Epithelial cell of prostate (primary cell): Measurements from ENCODE around the gene ZDHHC14.
"Not testable (repeated sequence)": the region's sequence is repeated elsewhere in the genome, so short reads cannot be mapped to it uniquely, and the experiment has no call there.

Source experiments
- DNase-seq: peaks from one replicate; pipeline ENCODE4 v3.0.0-alpha.2; 2011; ENCODE audit warnings: low read depth, low spot score
- H3K27ac ChIP-seq: fragments of 450-650 bp; 2 replicates; pipeline ENCODE4 v1.5.1; 2017; ENCODE audit warnings: mild to moderate bottlenecking

Gene ZDHHC14

DNA sequence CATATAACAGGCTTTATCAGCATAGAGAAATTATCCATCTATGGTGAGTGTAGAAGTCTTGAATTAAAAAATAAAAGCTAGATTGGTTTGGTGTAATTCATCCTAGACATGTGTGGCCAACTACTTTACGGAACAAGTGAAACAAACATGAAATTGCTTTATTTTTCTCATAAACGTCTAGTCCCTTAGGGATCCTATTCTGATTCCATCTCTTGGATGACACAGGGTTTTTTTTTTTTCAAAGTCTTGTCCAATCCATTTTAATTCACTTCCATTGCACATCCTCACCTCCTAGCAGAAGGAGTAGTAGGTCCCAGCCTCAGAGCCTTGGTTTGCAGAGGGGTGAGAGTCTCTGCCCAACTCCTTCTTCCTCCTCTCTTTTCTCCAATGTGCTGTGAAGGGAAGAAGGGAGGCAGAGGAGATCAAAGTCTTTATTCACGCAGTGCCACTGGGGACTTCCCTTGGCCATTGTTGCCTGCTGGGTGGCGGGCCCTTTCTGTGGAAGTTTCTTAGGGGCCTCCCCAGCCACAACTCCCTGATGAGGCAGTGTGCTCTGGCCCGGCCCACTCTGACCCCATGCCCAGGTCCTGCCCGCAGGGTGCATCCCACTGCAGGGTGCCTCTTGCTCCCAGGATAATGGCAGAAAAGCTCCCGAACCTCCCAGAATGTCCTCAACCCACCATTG is 337.7 kb downstream of the ZDHHC14 start:
- no peak for DNase-seq
- no peak overlapping the region for H3K27ac ChIP-seq

DNA sequence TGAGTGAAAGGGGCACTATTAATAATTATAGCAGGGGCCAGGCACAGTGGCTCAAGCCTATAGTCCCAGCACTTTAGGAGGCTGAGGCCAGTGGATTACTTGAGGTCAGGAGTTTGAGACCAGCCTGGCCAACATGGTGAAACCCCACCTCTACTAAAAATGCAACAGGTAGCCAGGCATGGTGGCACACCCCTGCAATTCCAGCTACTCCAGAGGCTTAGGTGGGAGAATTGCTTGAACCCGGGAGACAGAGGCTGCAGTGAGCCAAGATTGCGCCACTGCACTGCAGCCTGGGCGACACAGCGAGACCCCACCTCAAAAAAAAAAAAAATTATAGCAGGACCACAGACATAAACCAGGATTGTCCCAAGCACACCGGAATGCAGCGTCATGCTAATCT is 340.0 kb downstream of the ZDHHC14 start:
- not testable (repeated sequence) for DNase-seq

DNA sequence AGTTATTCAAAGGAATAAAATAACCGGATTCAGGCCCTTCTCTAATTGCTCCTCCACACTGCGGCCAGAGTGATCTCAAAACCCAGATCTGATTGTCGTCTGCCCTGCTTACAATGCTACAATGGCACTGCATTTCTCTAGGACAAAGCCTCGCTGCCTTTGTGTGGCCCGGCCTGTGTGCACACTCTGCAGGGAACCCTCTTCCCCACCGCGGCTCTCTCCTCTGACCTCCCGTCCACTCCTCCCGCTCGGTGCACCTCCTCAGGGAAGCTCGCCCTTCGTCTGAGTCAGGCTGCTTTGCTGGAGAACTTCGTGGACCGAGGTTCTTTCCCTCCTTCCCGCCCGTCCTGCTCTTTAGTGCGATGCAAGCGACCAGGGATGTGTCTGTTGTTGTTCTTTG is 340.4 kb downstream of the ZDHHC14 start:
- DNase-seq = no peak
- no peak overlapping the region for H3K27ac ChIP-seq

More for the DNA sequence above, 340.0 kb downstream of the ZDHHC14 start:
- not testable (repeated sequence) for H3K27ac ChIP-seq

- DNase-seq = no peak
- H3K27ac ChIP-seq = no peak overlapping the region
Measured at GRCh38 chr6:157721830-157722229, 340.8 kb downstream of the ZDHHC14 start.

DNA sequence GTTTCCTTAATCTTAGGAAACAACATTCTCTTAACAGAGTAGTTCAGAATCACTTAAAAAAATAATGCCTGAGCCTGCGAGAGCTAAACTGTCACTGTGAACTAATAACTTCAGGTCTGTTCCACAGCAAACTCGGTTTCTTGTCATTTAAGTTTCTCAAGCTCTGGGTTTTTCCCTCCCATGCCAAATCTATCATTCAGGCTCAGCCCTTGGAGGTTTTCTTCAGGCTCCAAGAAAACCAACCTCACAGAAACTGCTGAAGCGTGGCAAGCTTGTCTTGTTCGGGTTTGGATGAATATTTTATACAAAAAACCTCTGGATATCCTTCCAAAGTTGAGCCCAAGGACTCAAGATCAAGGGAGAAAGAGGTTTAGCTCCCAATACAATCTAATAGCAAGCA is 342.4 kb downstream of the ZDHHC14 start:
- DNase-seq = no peak
- H3K27ac ChIP-seq = no peak overlapping the region

DNA sequence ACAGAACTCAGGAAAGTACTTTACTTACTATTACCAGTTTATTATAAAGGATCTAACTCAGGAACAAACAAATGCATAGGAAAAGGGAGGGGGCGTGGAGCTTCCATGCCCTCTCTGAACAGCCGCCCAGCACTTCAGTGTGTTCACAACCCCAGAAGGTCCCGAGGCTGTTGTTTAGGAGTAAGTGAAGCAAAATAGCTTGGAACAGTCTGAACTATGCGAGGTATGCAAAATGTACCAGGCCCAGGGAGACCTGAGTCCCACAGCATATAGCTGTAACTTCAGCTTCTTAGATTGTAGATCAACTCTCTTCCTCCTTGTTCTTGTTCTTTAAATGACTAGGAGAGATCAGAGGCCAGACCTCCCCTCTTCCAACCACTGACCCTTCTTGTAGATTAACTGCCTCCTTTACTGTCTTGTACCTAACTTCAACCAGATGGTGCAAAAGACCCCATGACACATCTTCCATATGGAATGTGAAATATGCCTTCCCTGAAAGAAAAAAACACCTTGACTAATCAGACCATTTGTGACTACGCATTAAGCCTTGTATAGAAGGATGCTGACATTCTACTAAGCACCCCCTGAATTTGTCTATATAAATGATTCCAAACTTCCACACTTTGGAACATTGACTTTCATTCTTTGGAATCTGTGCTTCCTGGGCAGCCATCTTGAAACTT is 343.3 kb downstream of the ZDHHC14 start:
- no peak for DNase-seq
- no peak overlapping the region for H3K27ac ChIP-seq

- no peak for DNase-seq
- no peak overlapping the region for H3K27ac ChIP-seq
Measured at GRCh38 chr6:157724960-157725741, 344.2 kb downstream of the ZDHHC14 start.

DNA sequence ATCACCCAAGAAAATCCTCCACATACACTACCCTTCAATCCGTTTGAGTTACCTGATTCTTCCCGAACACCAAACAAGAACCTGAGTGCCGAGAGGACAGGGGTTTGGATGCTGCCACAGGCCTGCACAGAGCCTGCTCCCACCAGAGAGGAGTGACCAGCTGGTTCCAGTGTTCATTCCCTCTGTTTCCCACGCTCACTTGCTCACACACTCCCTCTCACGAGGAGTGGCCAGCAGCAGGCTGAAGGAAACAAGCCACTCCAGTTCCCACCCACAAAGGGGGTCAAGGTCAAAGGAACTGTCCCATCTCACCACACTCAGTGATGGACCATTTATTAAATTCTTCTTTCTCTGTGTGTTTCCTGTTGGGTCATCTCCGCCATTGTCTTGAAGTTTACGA is 344.8 kb downstream of the ZDHHC14 start:
- no peak overlapping the region for H3K27ac ChIP-seq
- DNase-seq = no peak

DNA sequence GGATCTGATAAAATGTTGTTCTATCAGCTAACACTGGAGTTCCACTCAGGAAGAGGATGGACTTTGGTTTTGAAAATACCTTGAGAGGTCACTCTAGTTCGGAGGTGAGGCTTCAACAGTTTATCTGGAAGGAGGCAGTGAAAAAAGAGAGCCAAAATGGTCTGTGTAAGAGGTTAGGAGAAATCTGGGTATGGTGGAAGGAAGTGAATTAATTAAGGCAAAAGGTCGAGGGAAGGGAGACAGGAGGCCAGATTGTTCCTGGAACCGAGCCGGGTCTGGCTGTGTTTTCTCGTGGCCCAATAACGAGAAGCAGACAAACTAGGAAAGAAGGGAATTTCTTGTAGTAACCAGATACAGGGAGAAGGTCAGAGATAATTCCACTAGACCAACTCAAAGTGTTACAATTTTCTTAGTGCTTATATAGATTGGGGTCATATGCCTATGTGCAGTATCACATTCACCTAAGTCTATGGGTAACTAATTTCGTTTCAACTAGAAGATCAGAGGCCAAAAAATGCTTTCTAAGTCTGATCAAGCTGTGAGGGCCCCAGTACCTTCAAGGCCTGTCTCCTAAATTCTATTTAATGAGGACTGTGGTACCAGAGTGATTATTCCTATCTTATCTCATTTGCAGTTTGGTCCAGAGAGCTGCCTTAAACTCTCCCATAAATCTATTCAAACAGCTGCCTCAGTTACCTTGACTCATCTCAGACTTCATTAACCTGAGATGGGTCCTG is 346.1 kb downstream of the ZDHHC14 start:
- DNase-seq = no peak

More for the DNA sequence above, 346.1 kb downstream of the ZDHHC14 start:
- H3K27ac ChIP-seq = no peak overlapping the region
